Liver (tissue), 9 donors: ENCODE measurements around the gene CPO. TPM values are rescaled to one million over a fixed set of nuclear protein-coding genes. Genes with fewer than 3 reads are reported as not detected.

Source experiments
- DNase-seq: peaks from one replicate; pipeline ENCODE4 v3.0.0-alpha.2; 2017; ENCODE audit warnings: low spot score
- H3K27ac ChIP-seq, 2 donors: one replicate each; pipeline ENCODE4 v1.7.0; 2013; ENCODE audit warnings: inconsistent platforms in 2 of 2, low read length in 2 of 2, control low read depth in 1 of 2, low read depth in 1 of 2, mild to moderate bottlenecking in 1 of 2
- H3K27me3 ChIP-seq, 4 donors: one replicate each; pipeline versions ENCODE4 v1.6.1 to v1.7.0; 2013; ENCODE audit warnings: low read length in 3 of 4, inconsistent platforms in 1 of 4, mild to moderate bottlenecking in 1 of 4, moderate library complexity in 1 of 4; ENCODE audit not compliant: control insufficient read depth in 4 of 4, insufficient read depth in 4 of 4
- H3K36me3 ChIP-seq, 4 donors: one replicate each; pipeline versions ENCODE4 v1.6.1 to v1.7.0; 2013; ENCODE audit warnings: low read length in 3 of 4, mild to moderate bottlenecking in 3 of 4, low read depth in 1 of 4, moderate library complexity in 1 of 4; ENCODE audit not compliant: control insufficient read depth in 4 of 4, insufficient read depth in 3 of 4
- H3K4me1 ChIP-seq, 4 donors: one replicate each; pipeline versions ENCODE4 v1.6.1 to v1.7.0; 2013; ENCODE audit warnings: low read length in 3 of 4, mild to moderate bottlenecking in 3 of 4, moderate library complexity in 1 of 4; ENCODE audit not compliant: control insufficient read depth in 4 of 4, insufficient read depth in 4 of 4
- H3K4me3 ChIP-seq, 3 donors: one replicate each; pipeline versions ENCODE4 v1.6.1 to v1.7.0; 2013; ENCODE audit warnings: low read length in 3 of 3, control low read depth in 1 of 3, low read depth in 1 of 3, mild to moderate bottlenecking in 1 of 3
- H3K9ac ChIP-seq, 2 donors: one replicate each; pipeline ENCODE4 v1.7.0; 2013; ENCODE audit warnings: low read length in 2 of 2, mild to moderate bottlenecking in 2 of 2, moderate library complexity in 2 of 2, control low read depth in 1 of 2, low read depth in 1 of 2
- H3K9me3 ChIP-seq, 4 donors: one replicate each; pipeline versions ENCODE4 v1.6.1 to v1.7.0; 2013; ENCODE audit warnings: low read length in 3 of 4; ENCODE audit not compliant: control insufficient read depth in 4 of 4
- EGR1 ChIP-seq, 2 donors: IDR thresholded peaks; 2 replicates each; pipeline ENCODE4 v1.6.1; 2016 to 2018; ENCODE audit warnings: antibody characterized with exemption in 2 of 2, low read depth in 2 of 2
- FOXA1 ChIP-seq: IDR thresholded peaks from 2 replicates; pipeline ENCODE4 v1.6.1; 2016; ENCODE audit warnings: antibody characterized with exemption
- FOXA2 ChIP-seq: IDR thresholded peaks from 2 replicates; pipeline ENCODE4 v1.6.1; 2016; ENCODE audit warnings: antibody characterized with exemption
- HNF4A ChIP-seq, 2 donors: conservative IDR thresholded peaks; 2 replicates each; pipeline ENCODE4 v1.6.1; 2016; ENCODE audit warnings: antibody characterized with exemption in 2 of 2, mild to moderate bottlenecking in 2 of 2
- JUND ChIP-seq, 2 donors: IDR thresholded peaks; 2 replicates each; pipeline ENCODE4 v1.6.1; 2016; ENCODE audit warnings: antibody characterized with exemption in 2 of 2
- RAD21 ChIP-seq, 2 donors: IDR thresholded peaks; 2 replicates each; pipeline ENCODE4 v1.6.1; 2016; ENCODE audit warnings: antibody characterized with exemption in 2 of 2, mild to moderate bottlenecking in 2 of 2
- RXRA ChIP-seq, 2 donors: IDR thresholded peaks; 2 replicates each; pipeline ENCODE4 v1.6.1; 2017 to 2018; ENCODE audit warnings: antibody characterized with exemption in 2 of 2, mild to moderate bottlenecking in 1 of 2
- TAF1 ChIP-seq: conservative IDR thresholded peaks from 2 replicates; pipeline ENCODE4 v1.6.1; 2016; ENCODE audit warnings: antibody characterized with exemption, mild to moderate bottlenecking
- WGBS: extraction: QIAGEN DNeasy Blood & Tissue Kit; methylation state at CpG from one replicate; pipeline ENCODE4 v1.1.7; 2013; 5-methylcytosine and 5-hydroxymethylcytosine counted together
- polyA plus RNA-seq, 2 donors: library from polyadenylated mRNA; stranded (reverse) in 1 of 2; unstranded in 1 of 2; fragments of 200-250 nt in 1 of 2; fragments of >200 nt in 1 of 2; fragmentation: Nextera tagmentation in 1 of 2; extraction: Ambion mirVana in 1 of 2; gene quantifications; one replicate each; pipeline versions ENCODE4 v1.2.1 to v1.2.3, GENCODE V29; 2013 to 2015
- total RNA-seq, 2 donors: library from RNA; depleted of rRNA; stranded (reverse); fragments of >200 nt; gene quantifications; one replicate each; pipeline ENCODE4 v1.2.3, GENCODE V29; 2014
- TF ChIP-seq, protein P1 (sequence below): IDR thresholded peaks from 2 replicates; pipeline ENCODE4 v1.6.1; 2016; ENCODE audit warnings: antibody characterized with exemption, mild to moderate bottlenecking
- TF ChIP-seq, protein P2 (sequence below): IDR thresholded peaks from 2 replicates; pipeline ENCODE4 v1.6.1; 2016; ENCODE audit warnings: antibody characterized with exemption
- donor health status: healthy.
- donor health status: healthy.
- donor health status: healthy.
- donor health status: healthy.
- donor health status: healthy.

CPO gene
- total and polyA plus RNA-seq, 4 donors, result 0.07 to 0.31 (median 0.25) TPM; not detected in 1

DNA sequence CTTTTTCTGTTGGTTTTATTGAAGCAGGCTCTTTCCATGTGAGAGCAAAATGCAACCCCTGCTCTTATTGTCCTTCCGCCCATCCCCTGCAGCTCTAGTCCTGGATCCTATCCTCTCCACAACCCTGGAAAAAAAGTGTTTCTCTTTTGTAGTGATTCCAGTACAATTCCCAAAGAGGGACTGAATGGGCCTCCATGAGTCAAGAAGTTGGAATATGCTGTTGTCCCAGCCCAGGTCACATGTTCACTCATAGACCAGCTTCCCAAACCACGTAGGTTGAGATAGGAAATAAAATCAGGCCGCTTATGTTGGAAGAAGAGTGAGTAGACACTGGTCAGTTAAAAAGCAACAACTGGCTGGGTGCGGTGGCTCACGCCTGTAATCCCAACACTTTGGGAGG is 39.4 kb downstream of the CPO start:
- no peak for TF ChIP-seq RAD21 (IDR thresholded peaks at IDR 0.05)
- TF ChIP-seq, protein P1, sequence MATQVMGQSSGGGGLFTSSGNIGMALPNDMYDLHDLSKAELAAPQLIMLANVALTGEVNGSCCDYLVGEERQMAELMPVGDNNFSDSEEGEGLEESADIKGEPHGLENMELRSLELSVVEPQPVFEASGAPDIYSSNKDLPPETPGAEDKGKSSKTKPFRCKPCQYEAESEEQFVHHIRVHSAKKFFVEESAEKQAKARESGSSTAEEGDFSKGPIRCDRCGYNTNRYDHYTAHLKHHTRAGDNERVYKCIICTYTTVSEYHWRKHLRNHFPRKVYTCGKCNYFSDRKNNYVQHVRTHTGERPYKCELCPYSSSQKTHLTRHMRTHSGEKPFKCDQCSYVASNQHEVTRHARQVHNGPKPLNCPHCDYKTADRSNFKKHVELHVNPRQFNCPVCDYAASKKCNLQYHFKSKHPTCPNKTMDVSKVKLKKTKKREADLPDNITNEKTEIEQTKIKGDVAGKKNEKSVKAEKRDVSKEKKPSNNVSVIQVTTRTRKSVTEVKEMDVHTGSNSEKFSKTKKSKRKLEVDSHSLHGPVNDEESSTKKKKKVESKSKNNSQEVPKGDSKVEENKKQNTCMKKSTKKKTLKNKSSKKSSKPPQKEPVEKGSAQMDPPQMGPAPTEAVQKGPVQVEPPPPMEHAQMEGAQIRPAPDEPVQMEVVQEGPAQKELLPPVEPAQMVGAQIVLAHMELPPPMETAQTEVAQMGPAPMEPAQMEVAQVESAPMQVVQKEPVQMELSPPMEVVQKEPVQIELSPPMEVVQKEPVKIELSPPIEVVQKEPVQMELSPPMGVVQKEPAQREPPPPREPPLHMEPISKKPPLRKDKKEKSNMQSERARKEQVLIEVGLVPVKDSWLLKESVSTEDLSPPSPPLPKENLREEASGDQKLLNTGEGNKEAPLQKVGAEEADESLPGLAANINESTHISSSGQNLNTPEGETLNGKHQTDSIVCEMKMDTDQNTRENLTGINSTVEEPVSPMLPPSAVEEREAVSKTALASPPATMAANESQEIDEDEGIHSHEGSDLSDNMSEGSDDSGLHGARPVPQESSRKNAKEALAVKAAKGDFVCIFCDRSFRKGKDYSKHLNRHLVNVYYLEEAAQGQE, result no peak
- TF ChIP-seq, protein P2, sequence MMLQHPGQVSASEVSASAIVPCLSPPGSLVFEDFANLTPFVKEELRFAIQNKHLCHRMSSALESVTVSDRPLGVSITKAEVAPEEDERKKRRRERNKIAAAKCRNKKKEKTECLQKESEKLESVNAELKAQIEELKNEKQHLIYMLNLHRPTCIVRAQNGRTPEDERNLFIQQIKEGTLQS, result no peak
- no peak for TF ChIP-seq TAF1
- TF ChIP-seq HNF4A (conservative IDR thresholded peaks at IDR 0.05), result no peak
- TF ChIP-seq EGR1 (IDR thresholded peaks at IDR 0.05; ENCODE audit: low read depth in 2 of 2), result no peak
- TF ChIP-seq FOXA1, result no peak
- H3K9ac ChIP-seq, result no peak overlapping the region
- H3K9me3 ChIP-seq, result no peaks in the 10 kb centered on the region
- 97% methylated on average over 5 of the region's 5 CpGs for WGBS
- no peak for DNase-seq
- H3K36me3 ChIP-seq, result no peaks in the 10 kb centered on the region
- H3K4me1 ChIP-seq, result no peaks in the 10 kb centered on the region
- H3K27me3 ChIP-seq, result peaks cover 0 to 3% (median 0%) of the 10 kb centered on the region in 4 donors
- no peak overlapping the region for H3K27ac ChIP-seq
- no peak overlapping the region for H3K4me3 ChIP-seq

DNA sequence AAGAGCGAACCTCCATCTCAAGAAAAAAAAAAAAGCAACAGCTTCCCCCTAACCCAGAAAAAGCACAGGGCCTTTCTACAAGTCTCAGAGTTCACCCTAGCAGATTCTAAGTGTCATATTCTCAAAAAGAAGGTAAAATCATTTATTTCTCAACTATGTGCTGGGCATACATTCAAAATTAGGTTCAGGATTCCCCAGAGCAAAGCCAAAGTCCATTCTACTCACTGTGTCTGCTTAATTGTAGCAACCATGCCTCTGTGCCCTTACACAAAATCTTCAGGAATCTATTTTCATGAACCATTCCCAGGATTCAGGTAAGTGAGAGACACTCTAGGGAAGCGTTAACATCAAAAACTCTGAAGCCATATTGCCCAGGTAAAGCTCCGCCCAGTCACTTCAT is 40.0 kb downstream of the CPO start:
- 94% methylated on average over 3 of the region's 3 CpGs for WGBS
- TF ChIP-seq HNF4A (conservative IDR thresholded peaks at IDR 0.05) (peak; percentile 41 to 44), RAD21 (IDR thresholded peaks at IDR 0.05) (no peak)
- Histone ChIP-seq H3K4me3 (no peak overlapping the region), H3K27ac (no peak overlapping the region), H3K9ac (no peak overlapping the region), H3K27me3 (peaks cover 0 to 3% (median 0%) of the 10 kb centered on the region in 4 donors), H3K9me3 (no peaks in the 10 kb centered on the region), H3K4me1 (no peaks in the 10 kb centered on the region), H3K36me3 (no peaks in the 10 kb centered on the region)
- no peak for DNase-seq

DNA sequence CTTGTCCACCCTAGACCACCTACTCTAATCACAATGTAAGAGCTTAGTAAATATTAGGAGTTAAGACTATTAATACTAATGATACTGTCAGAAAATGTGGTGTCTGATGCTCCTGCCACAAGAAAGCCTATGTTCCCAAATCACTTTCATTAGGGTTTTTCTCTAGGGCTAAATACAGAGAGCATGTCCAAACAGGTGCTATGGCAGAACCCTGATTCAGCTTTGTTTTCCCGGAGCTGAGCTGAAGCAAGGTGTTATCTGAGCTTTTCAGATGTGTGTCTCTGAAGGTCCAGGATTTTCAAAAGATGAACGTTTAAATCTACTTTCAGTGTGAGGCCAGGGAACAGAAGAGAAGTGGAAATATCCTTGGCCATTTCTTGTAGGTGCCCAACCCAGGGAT is 40.6 kb downstream of the CPO start:
- Histone ChIP-seq H3K9me3 (no peaks in the 10 kb centered on the region), H3K27ac (no peak overlapping the region), H3K4me1 (no peaks in the 10 kb centered on the region), H3K4me3 (no peak overlapping the region), H3K27me3 (peaks cover 0 to 3% (median 0%) of the 10 kb centered on the region in 4 donors), H3K36me3 (no peaks in the 10 kb centered on the region), H3K9ac (no peak overlapping the region)
- WGBS, result 64% methylated on average over 2 of the region's 2 CpGs
- no peak for DNase-seq
- TF ChIP-seq JUND (IDR thresholded peaks at IDR 0.05), result no peak
- no peak for TF ChIP-seq FOXA2
- TF ChIP-seq RXRA (IDR thresholded peaks at IDR 0.05), result no peak

DNA sequence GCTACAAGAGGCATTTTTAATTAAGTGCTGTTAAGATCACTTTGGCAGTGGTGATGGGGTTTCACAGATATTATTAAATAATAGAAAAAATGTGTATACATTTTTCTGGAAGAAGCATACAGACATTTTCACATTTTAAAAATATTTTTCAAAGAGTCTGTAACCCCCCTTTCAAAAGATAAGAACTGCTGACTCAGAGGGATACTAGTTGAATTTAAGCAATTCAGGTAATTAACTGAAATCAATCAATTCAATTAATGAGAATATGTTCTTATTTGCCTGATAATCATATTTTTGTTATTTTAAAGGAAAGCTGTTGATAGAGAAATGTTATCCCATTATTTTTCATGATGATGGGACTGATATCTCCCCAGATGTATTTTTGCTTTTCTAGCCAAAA is 41.1 kb downstream of the CPO start:
- peaks cover 0 to 3% (median 0%) of the 10 kb centered on the region in 4 donors for H3K27me3 ChIP-seq
- no peak overlapping the region for H3K4me3 ChIP-seq
- no peaks in the 10 kb centered on the region for H3K4me1 ChIP-seq
- DNase-seq, result no peak
- H3K9ac ChIP-seq, result no peak overlapping the region
- no peak overlapping the region for H3K27ac ChIP-seq
- no peaks in the 10 kb centered on the region for H3K36me3 ChIP-seq
- no peak for TF ChIP-seq RAD21 (IDR thresholded peaks at IDR 0.05)
- H3K9me3 ChIP-seq, result no peaks in the 10 kb centered on the region
